CD14-positive monocyte (primary cell): Measurements from ENCODE around the gene PPP6R3. TPM values are rescaled to one million over a fixed set of nuclear protein-coding genes. Genes with fewer than 3 reads are reported as not detected.
"Not testable (repeated sequence)": the region's sequence is repeated elsewhere in the genome, so short reads cannot be mapped to it uniquely, and the experiment has no call there.

Source experiments
- DNase-seq, 3 donors: peaks; one replicate each; pipeline ENCODE4 v3.0.0-alpha.2; 2011 to 2022
- H2AFZ ChIP-seq: 2 replicates; pipeline ENCODE4 v1.6.0; 2012; ENCODE audit warnings: mild to moderate bottlenecking, low read depth, low read length, inconsistent platforms; ENCODE audit not compliant: insufficient read depth, poor library complexity, severe bottlenecking
- H3K27ac ChIP-seq, 2 donors: 1 replicate in 1 of 2; 2 replicates in 1 of 2; pipeline ENCODE4 v1.5.1; 2012 to 2013; ENCODE audit warnings: low read length in 2 of 2, control low read depth in 1 of 2, inconsistent platforms in 1 of 2, low read depth in 1 of 2, mild to moderate bottlenecking in 1 of 2
- H3K27me3 ChIP-seq, 2 donors: one replicate each; pipeline versions ENCODE4 v1.6.0 to v1.6.1; 2011 to 2013; ENCODE audit warnings: low read length in 2 of 2; ENCODE audit not compliant: control insufficient read depth in 2 of 2, insufficient read depth in 2 of 2
- H3K36me3 ChIP-seq, 2 donors: replicated peaks in 1 of 2; 1 replicate in 1 of 2; 2 replicates in 1 of 2; pipeline versions ENCODE4 v1.5.1 to v1.6.1; 2012 to 2013; ENCODE audit warnings: low read length in 2 of 2, control low read depth in 1 of 2, inconsistent platforms in 1 of 2, mild to moderate bottlenecking in 1 of 2; ENCODE audit not compliant: insufficient read depth in 2 of 2, control insufficient read depth in 1 of 2
- H3K4me1 ChIP-seq, 2 donors: 1 replicate in 1 of 2; 2 replicates in 1 of 2; pipeline versions ENCODE4 v1.5.1 to v1.6.1; 2012 to 2013; ENCODE audit warnings: low read length in 2 of 2, control low read depth in 1 of 2, inconsistent platforms in 1 of 2, mild to moderate bottlenecking in 1 of 2, moderate library complexity in 1 of 2; ENCODE audit not compliant: insufficient read depth in 2 of 2, control insufficient read depth in 1 of 2
- H3K4me2 ChIP-seq: replicated peaks from 2 replicates; pipeline ENCODE3; 2012; ENCODE audit warnings: low read length, moderate library complexity, mild to moderate bottlenecking; ENCODE audit not compliant: poor library complexity, severe bottlenecking; ENCODE audit errors: extremely low read depth
- H3K4me3 ChIP-seq, 3 experiments: fragments of 200-600 bp in 1 of 3; sonication (generic) in 1 of 3; replicated peaks in 1 of 3; 1 replicate in 2 of 3; 2 replicates in 1 of 3; pipeline ENCODE4 v1.5.1; 2011 to 2013; ENCODE audit warnings: low read length in 3 of 3, mild to moderate bottlenecking in 3 of 3, control low read depth in 2 of 3, low read depth in 2 of 3, inconsistent platforms in 1 of 3, moderate library complexity in 1 of 3
- H3K79me2 ChIP-seq: 2 replicates; pipeline ENCODE4 v1.6.0; 2012; ENCODE audit warnings: mild to moderate bottlenecking, control low read depth, inconsistent platforms, low read length, moderate library complexity; ENCODE audit not compliant: insufficient read depth
- H3K9ac ChIP-seq: 2 replicates; pipeline ENCODE4 v1.6.0; 2017; ENCODE audit warnings: low read length, mild to moderate bottlenecking; ENCODE audit not compliant: insufficient read depth, poor library complexity, severe bottlenecking
- H3K9me3 ChIP-seq, 2 donors: replicated peaks in 1 of 2; 1 replicate in 1 of 2; 2 replicates in 1 of 2; pipeline versions ENCODE4 v1.5.1 to v1.6.1; 2012 to 2013; ENCODE audit warnings: low read length in 2 of 2, control low read depth in 1 of 2; ENCODE audit not compliant: control insufficient read depth in 1 of 2, insufficient read depth in 1 of 2
- H4K20me1 ChIP-seq: 2 replicates; pipeline ENCODE4 v1.6.0; 2012; ENCODE audit warnings: mild to moderate bottlenecking, low read length, control low read depth, moderate library complexity; ENCODE audit not compliant: insufficient read depth
- H3K27ac Mint-ChIP-seq, 7 donors: one replicate each; pipeline ENCODE4 v1.8.0; 2020; ENCODE audit warnings: mild to moderate bottlenecking in 7 of 7, mixed read lengths in 7 of 7, moderate library complexity in 6 of 7, inconsistent platforms in 2 of 7
- H3K27me3 Mint-ChIP-seq, 3 donors: one replicate each; pipeline ENCODE4 v1.8.0; 2021 to 2022; ENCODE audit warnings: low read depth in 3 of 3, mild to moderate bottlenecking in 3 of 3, mixed read lengths in 3 of 3, moderate library complexity in 3 of 3, inconsistent platforms in 1 of 3
- H3K36me3 Mint-ChIP-seq, 2 donors: one replicate each; pipeline ENCODE4 v1.8.0; 2020; ENCODE audit warnings: mixed read lengths in 2 of 2, inconsistent platforms in 1 of 2, mild to moderate bottlenecking in 1 of 2
- H3K4me1 Mint-ChIP-seq: one replicate; pipeline ENCODE4 v1.8.0; 2020; ENCODE audit warnings: mild to moderate bottlenecking, mixed read lengths
- H3K4me3 Mint-ChIP-seq, 2 donors: one replicate each; pipeline ENCODE4 v1.8.0; 2020; ENCODE audit warnings: mild to moderate bottlenecking in 2 of 2, mixed read lengths in 2 of 2, moderate library complexity in 1 of 2
- H3K9me3 Mint-ChIP-seq, 7 donors: one replicate each; pipeline ENCODE4 v1.8.0; 2020 to 2022; ENCODE audit warnings: mixed read lengths in 7 of 7, mild to moderate bottlenecking in 6 of 7, moderate library complexity in 6 of 7, inconsistent platforms in 2 of 7
- WGBS: methylation state at CpG from one replicate; pipeline ENCODE4 v1.1.5; 2013; ENCODE audit warnings: missing lambda C conversion rate; ENCODE audit not compliant: insufficient coverage; 5-methylcytosine and 5-hydroxymethylcytosine counted together
- intact Hi-C, 2 donors: fragments of 100-400 bp; cut with micrococcal nuclease; formaldehyde crosslinking; loops; one replicate each; pipeline versions ENCODE4 v1.15.0 to v1.15.1; 2023
- polyA plus RNA-seq, 3 donors: library from polyadenylated mRNA; depleted of rRNA in 1 of 3; unstranded in 2 of 3; stranded (reverse) in 1 of 3; fragments of 300-500 nt in 2 of 3; fragments of >200 nt in 1 of 3; fragmentation: Illumina TruSeq in 2 of 3; gene quantifications; 1 replicate in 2 of 3; 2 replicates in 1 of 3; pipeline ENCODE4 v1.2.3, GENCODE V29; 2012 to 2021
- TF ChIP-seq, protein P1 (sequence below): fragments of 200-600 bp; IDR thresholded peaks from one replicate; pipeline ENCODE4 v1.8.0; 2022; ENCODE audit warnings: antibody characterized with exemption, mild to moderate bottlenecking

Gene PPP6R3
- polyA plus RNA-seq, 3 donors: 22.9 to 39.4 (median 38.1) TPM

DNA sequence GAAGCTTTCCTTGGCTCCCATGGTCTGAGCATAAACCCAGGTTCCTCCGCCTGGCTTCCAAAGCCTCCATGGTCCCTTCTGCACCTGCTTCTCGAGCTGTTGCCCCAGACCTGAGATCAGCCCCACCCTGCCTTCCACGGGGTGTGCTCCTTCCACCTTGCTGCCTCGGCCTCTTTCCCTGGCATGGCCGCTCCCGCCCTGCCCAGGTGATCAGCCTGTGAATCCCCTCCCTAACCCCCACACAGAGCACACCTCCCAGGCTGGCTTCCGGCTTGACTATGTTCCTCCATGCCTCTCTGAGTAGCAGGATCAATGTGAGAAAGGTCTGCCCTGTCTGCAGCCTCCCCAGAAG lies 2.7 kb upstream of the PPP6R3 start:
- no peaks in the 10 kb centered on the region for H3K36me3 ChIP-seq
- DNase-seq: no peak
- Mint-ChIP-seq H3K27me3 (peaks cover 0 to 18% (median 4%) of the 10 kb centered on the region in 3 donors), H3K36me3 (no peaks in the 10 kb centered on the region), H3K4me1 (peaks cover 23% of the 10 kb centered on the region), H3K9me3 (peaks cover 0 to 3% (median 0%) of the 10 kb centered on the region in 7 donors), H3K27ac (peak overlapping the region in 1 of 7 donors; percentile 40), H3K4me3 (no peak overlapping the region)
- H4K20me1 ChIP-seq: peaks cover 18% of the 10 kb centered on the region
- H3K9me3 ChIP-seq: no peaks in the 10 kb centered on the region
- H3K79me2 ChIP-seq: peaks cover 23% of the 10 kb centered on the region
- H3K4me2 ChIP-seq: no peak overlapping the region
- 95% methylated on average over 6 of the region's 7 CpGs for whole genome bisulfite sequencing
- no peaks in the 10 kb centered on the region for H3K27me3 ChIP-seq
- H3K4me3 ChIP-seq: no peak overlapping the region
- TF ChIP-seq, protein P1, sequence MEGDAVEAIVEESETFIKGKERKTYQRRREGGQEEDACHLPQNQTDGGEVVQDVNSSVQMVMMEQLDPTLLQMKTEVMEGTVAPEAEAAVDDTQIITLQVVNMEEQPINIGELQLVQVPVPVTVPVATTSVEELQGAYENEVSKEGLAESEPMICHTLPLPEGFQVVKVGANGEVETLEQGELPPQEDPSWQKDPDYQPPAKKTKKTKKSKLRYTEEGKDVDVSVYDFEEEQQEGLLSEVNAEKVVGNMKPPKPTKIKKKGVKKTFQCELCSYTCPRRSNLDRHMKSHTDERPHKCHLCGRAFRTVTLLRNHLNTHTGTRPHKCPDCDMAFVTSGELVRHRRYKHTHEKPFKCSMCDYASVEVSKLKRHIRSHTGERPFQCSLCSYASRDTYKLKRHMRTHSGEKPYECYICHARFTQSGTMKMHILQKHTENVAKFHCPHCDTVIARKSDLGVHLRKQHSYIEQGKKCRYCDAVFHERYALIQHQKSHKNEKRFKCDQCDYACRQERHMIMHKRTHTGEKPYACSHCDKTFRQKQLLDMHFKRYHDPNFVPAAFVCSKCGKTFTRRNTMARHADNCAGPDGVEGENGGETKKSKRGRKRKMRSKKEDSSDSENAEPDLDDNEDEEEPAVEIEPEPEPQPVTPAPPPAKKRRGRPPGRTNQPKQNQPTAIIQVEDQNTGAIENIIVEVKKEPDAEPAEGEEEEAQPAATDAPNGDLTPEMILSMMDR: no peak
- H3K4me1 ChIP-seq: peaks cover 21% of the 10 kb centered on the region in 2 donors
- H3K27ac ChIP-seq: no peak overlapping the region
- H2AFZ ChIP-seq: no peak overlapping the region
- intact Hi-C loops: no loop called here
- H3K9ac ChIP-seq: no peak overlapping the region

DNA sequence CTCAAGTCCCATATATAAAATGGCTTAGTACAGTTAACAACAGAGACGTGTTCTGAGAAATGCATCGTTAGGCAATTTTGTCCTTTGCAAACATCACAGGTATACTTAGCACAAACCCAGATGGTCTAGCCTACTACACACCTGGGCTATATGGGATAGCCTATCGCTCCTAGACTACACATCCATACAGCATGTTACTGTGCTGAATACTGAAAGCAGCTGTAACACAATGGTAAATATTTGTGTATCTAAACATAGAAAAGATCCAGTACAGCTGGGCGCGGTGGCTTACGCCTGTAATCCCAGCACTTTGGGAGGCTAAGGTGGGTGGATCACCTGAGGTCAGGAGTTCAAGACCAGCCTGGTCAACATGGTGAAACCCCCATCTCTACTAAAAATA lies 2.2 kb upstream of the PPP6R3 start:
- H3K9me3 ChIP-seq, H2AFZ ChIP-seq, DNase-seq, H3K9me3 Mint-ChIP-seq, H3K36me3 Mint-ChIP-seq, H3K4me2 ChIP-seq, H3K27me3 ChIP-seq, H3K9ac ChIP-seq, H3K27ac ChIP-seq, intact Hi-C loops, H3K4me3 ChIP-seq, H3K36me3 ChIP-seq: not testable (repeated sequence)
- peaks cover 23 to 25% of the 10 kb centered on the region in 2 donors for H3K4me1 ChIP-seq
- Mint-ChIP-seq H3K27me3 (peaks cover 0 to 16% (median 2%) of the 10 kb centered on the region in 3 donors), H3K27ac (peak overlapping the region in 1 of 7 donors; percentile 40), H3K4me3 (peak overlapping the region in 1 of 2 donors; percentile 34), H3K4me1 (peaks cover 26% of the 10 kb centered on the region)
- no CpG with 5 or more reads among the region's 6 CpGs for WGBS
- H3K79me2 ChIP-seq: peaks cover 28% of the 10 kb centered on the region
- peaks cover 23% of the 10 kb centered on the region for H4K20me1 ChIP-seq
